SK-N-SH treated with all-trans-retinoic acid at 6 μM for 48 hours (cell line): Measurements from ENCODE around the gene ADD3.

ENCODE experiments used
- ARNTL ChIP-seq: fragments of 450-650 bp; formaldehyde crosslinking; IDR thresholded peaks from 2 replicates; pipeline ENCODE4 v1.5.0; 2020; ENCODE audit warnings: low read depth, mild to moderate bottlenecking, moderate library complexity, borderline replicate concordance
- BACH2 ChIP-seq: fragments of 250-450 bp; sonication (Bioruptor Pico); IDR thresholded peaks from 2 replicates; pipeline ENCODE4 v1.9.0; 2021; ENCODE audit warnings: mild to moderate bottlenecking, borderline replicate concordance
- CREB5 ChIP-seq: fragments of 250-450 bp; sonication (Bioruptor Pico); IDR thresholded peaks from 2 replicates; pipeline ENCODE4 v1.5.1; 2020; ENCODE audit warnings: low read depth, mild to moderate bottlenecking, moderate library complexity
- CSDC2 ChIP-seq: fragments of 250-450 bp; sonication (Bioruptor Pico); IDR thresholded peaks from 2 replicates; pipeline ENCODE4 v1.5.0; 2020; ENCODE audit warnings: mild to moderate bottlenecking, moderate library complexity
- ESRRG ChIP-seq: fragments of 250-450 bp; sonication (Bioruptor Pico); IDR thresholded peaks from 2 replicates; pipeline ENCODE4 v1.6.1; 2021; ENCODE audit warnings: mild to moderate bottlenecking
- GLIS3 ChIP-seq: fragments of 250-450 bp; sonication (Bioruptor Pico); IDR thresholded peaks from 2 replicates; pipeline ENCODE4 v1.5.0; 2020; ENCODE audit warnings: mild to moderate bottlenecking, moderate library complexity
- OSR1 ChIP-seq: fragments of 250-450 bp; sonication (Bioruptor Pico); IDR thresholded peaks from 2 replicates; pipeline ENCODE4 v1.8.0; 2022; ENCODE audit warnings: moderate library complexity, mild to moderate bottlenecking, inconsistent platforms
- PATZ1 ChIP-seq: fragments of 250-450 bp; sonication (Bioruptor Pico); IDR thresholded peaks from 2 replicates; pipeline ENCODE4 v1.8.0; 2020; ENCODE audit warnings: mild to moderate bottlenecking, moderate library complexity, borderline replicate concordance
- SNAI2 ChIP-seq: fragments of 250-450 bp; sonication (Bioruptor Pico); IDR thresholded peaks from 2 replicates; pipeline ENCODE4 v1.5.0; 2020; ENCODE audit warnings: mild to moderate bottlenecking, moderate library complexity
- TOX ChIP-seq: fragments of 250-450 bp; sonication (Bioruptor Pico); IDR thresholded peaks from 2 replicates; pipeline ENCODE4 v1.8.0; 2021; ENCODE audit warnings: mild to moderate bottlenecking, moderate library complexity, borderline replicate concordance
- ZFP3 ChIP-seq: fragments of 250-450 bp; sonication (Bioruptor Pico); IDR thresholded peaks from 2 replicates; pipeline ENCODE4 v1.5.0; 2020; ENCODE audit warnings: mild to moderate bottlenecking, moderate library complexity
- ZFP30 ChIP-seq: fragments of 450-650 bp; formaldehyde crosslinking; IDR thresholded peaks from 2 replicates; pipeline ENCODE4 v1.5.0; 2022; ENCODE audit warnings: mild to moderate bottlenecking, moderate library complexity
- ZNF70 ChIP-seq: fragments of 450-650 bp; formaldehyde crosslinking; IDR thresholded peaks from 2 replicates; pipeline ENCODE4 v1.5.0; 2020; ENCODE audit warnings: mild to moderate bottlenecking, moderate library complexity
- ZNF8 ChIP-seq: fragments of 450-650 bp; formaldehyde crosslinking; IDR thresholded peaks from 2 replicates; pipeline ENCODE4 v1.5.0; 2020; ENCODE audit warnings: mild to moderate bottlenecking, moderate library complexity

GRCh38 chr10:110160081-110160480, 152.3 kb downstream of the ADD3 start:
- TF ChIP-seq PATZ1 (CRISPR knock-in tag) (no peak), SNAI2 (no peak), ESRRG (no peak), ZFP30 (CRISPR knock-in tag) (no peak), ARNTL (CRISPR knock-in tag) (no peak), OSR1 (CRISPR knock-in tag) (no peak), GLIS3 (no peak), CSDC2 (CRISPR knock-in tag) (no peak), ZFP3 (no peak), CREB5 (CRISPR knock-in tag) (no peak), TOX (CRISPR knock-in tag) (no peak), ZNF70 (CRISPR knock-in tag) (no peak), BACH2 (no peak), ZNF8 (CRISPR knock-in tag) (no peak)
